Measurements from ENCODE around the gene SAP25.

SAP25 gene

GRCh38 chr7:100573691-100574361, at the start of gene SAP25:
TSS of gene SAP25 (minus strand) at chr7:100573900. CDS start at chr7:100573742, 158 bp downstream.
- DNase-seq (ENCODE audit: low read depth): no peak

- DNase-seq (ENCODE audit: low read depth): no peak
Measured at GRCh38 chr7:100621554-100621953, 47.9 kb upstream of the SAP25 start.

- DNase-seq (ENCODE audit: low read depth): no peak
Measured at GRCh38 chr7:100620804-100621203, 47.1 kb upstream of the SAP25 start.

- no peak for DNase-seq (ENCODE audit: low read depth)
Measured at GRCh38 chr7:100620239-100620638, 46.5 kb upstream of the SAP25 start.

- no peak for DNase-seq (ENCODE audit: low read depth)
Measured at GRCh38 chr7:100614308-100614861, 40.7 kb upstream of the SAP25 start.

- no peak for DNase-seq (ENCODE audit: low read depth)
Measured at GRCh38 chr7:100613412-100614175, 39.9 kb upstream of the SAP25 start.

- no peak for DNase-seq (ENCODE audit: low read depth)
Measured at GRCh38 chr7:100612730-100613390, 39.2 kb upstream of the SAP25 start.

- DNase-seq (ENCODE audit: low read depth): peak; percentile 97
Measured at GRCh38 chr7:100611983-100612729, 38.5 kb upstream of the SAP25 start, which contains the start of gene MOSPD3. TSS of gene MOSPD3 (plus strand) at chr7:100612540. CDS start at chr7:100612792, 252 bp downstream.

GRCh38 chr7:100609958-100610357, 36.3 kb upstream of the SAP25 start:
- DNase-seq (ENCODE audit: low read depth): no peak

GRCh38 chr7:100607111-100607510, 33.4 kb upstream of the SAP25 start:
- DNase-seq (ENCODE audit: low read depth): no peak

GRCh38 chr7:100606313-100606712, 32.6 kb upstream of the SAP25 start:
- no peak for DNase-seq (ENCODE audit: low read depth)

- DNase-seq (ENCODE audit: low read depth): no peak
Measured at GRCh38 chr7:100604976-100605911, 31.5 kb upstream of the SAP25 start.

GRCh38 chr7:100604028-100604975, 30.6 kb upstream of the SAP25 start:
- DNase-seq (ENCODE audit: low read depth): peak; percentile 58

- no peak for DNase-seq (ENCODE audit: low read depth)
Measured at GRCh38 chr7:100603726-100604027, 30.0 kb upstream of the SAP25 start.

GRCh38 chr7:100602889-100603725, 29.4 kb upstream of the SAP25 start:
- DNase-seq (ENCODE audit: low read depth): no peak

GRCh38 chr7:100600730-100601038, 27.0 kb upstream of the SAP25 start:
- DNase-seq (ENCODE audit: low read depth): no peak

GRCh38 chr7:100599911-100600729, 26.4 kb upstream of the SAP25 start:
- no peak for DNase-seq (ENCODE audit: low read depth)

- no peak for DNase-seq (ENCODE audit: low read depth)
Measured at GRCh38 chr7:100598425-100598824, 24.7 kb upstream of the SAP25 start.

Data from activated T-cell treated with anti-CD3 and anti-CD28 coated beads for 24 hours (primary cell).